Loucy (cell line): ENCODE data around the gene HSD17B14.

Experiments used
- H2AFZ ChIP-seq: fragments of 200-600 bp; sonication (generic); 2 replicates; pipeline ENCODE4 v1.6.0; 2016; ENCODE audit warnings: antibody characterized with exemption, mild to moderate bottlenecking, low read length, moderate library complexity
- H3F3A ChIP-seq: fragments of 200-600 bp; 2 replicates; pipeline ENCODE4 v1.6.0; 2016; ENCODE audit warnings: antibody characterized with exemption, low read depth, mild to moderate bottlenecking
- H3K27me3 ChIP-seq: fragments of 200-600 bp; sonication (generic); 2 replicates; pipeline ENCODE4 v1.6.1; 2014; ENCODE audit warnings: low read length, mild to moderate bottlenecking; ENCODE audit not compliant: insufficient read depth, poor library complexity, severe bottlenecking
- H3K36me3 ChIP-seq: fragments of 200-600 bp; sonication (generic); 2 replicates; pipeline ENCODE4 v1.6.1; 2016; ENCODE audit warnings: low read length; ENCODE audit not compliant: insufficient read depth
- H3K4me1 ChIP-seq: fragments of 200-600 bp; sonication (generic); 2 replicates; pipeline ENCODE4 v1.5.1; 2014; ENCODE audit warnings: low read length, mild to moderate bottlenecking; ENCODE audit not compliant: insufficient read depth, poor library complexity, severe bottlenecking
- H3K4me2 ChIP-seq: fragments of 200-600 bp; sonication (generic); 2 replicates; pipeline ENCODE4 v1.6.0; 2014; ENCODE audit warnings: antibody characterized with exemption, low read length, low read depth, mild to moderate bottlenecking; ENCODE audit not compliant: poor library complexity, severe bottlenecking
- H3K4me3 ChIP-seq: fragments of 200-600 bp; sonication (generic); 2 replicates; pipeline ENCODE4 v1.5.1; 2014; ENCODE audit warnings: low read length, mild to moderate bottlenecking, mixed read lengths; ENCODE audit not compliant: poor library complexity, severe bottlenecking
- H3K79me2 ChIP-seq: fragments of 200-600 bp; sonication (generic); 2 replicates; pipeline ENCODE4 v1.6.1; 2014; ENCODE audit warnings: low read length; ENCODE audit not compliant: insufficient read depth
- H3K9ac ChIP-seq: fragments of 200-600 bp; sonication (generic); 2 replicates; pipeline ENCODE4 v1.6.0; 2014; ENCODE audit warnings: mild to moderate bottlenecking, low read depth, low read length, moderate library complexity; ENCODE audit not compliant: poor library complexity, severe bottlenecking
- H3K9me2 ChIP-seq: fragments of 200-600 bp; sonication (generic); replicated peaks from 2 replicates; pipeline ENCODE4 v1.6.1; 2016; ENCODE audit warnings: low read depth, low read length, mixed read lengths
- H3K9me3 ChIP-seq: fragments of 200-600 bp; sonication (generic); 2 replicates; pipeline ENCODE4 v1.6.1; 2014; ENCODE audit warnings: mild to moderate bottlenecking, antibody characterized with exemption, low read length, low read depth; ENCODE audit not compliant: insufficient read depth
- H4K20me1 ChIP-seq: fragments of 200-600 bp; sonication (generic); 2 replicates; pipeline ENCODE4 v1.6.0; 2014; ENCODE audit warnings: antibody characterized with exemption, low read length, mild to moderate bottlenecking; ENCODE audit not compliant: insufficient read depth, poor library complexity, severe bottlenecking
- CTCF ChIP-seq: fragments of 200-600 bp; sonication (generic); conservative IDR thresholded peaks from 2 replicates; pipeline ENCODE4 v1.5.1; 2014; ENCODE audit warnings: mild to moderate bottlenecking, antibody characterized with exemption, low read length
- EZH2phosphoT487 ChIP-seq: fragments of 200-600 bp; IDR thresholded peaks from 2 replicates; pipeline ENCODE4 v1.6.1; 2018; ENCODE audit warnings: antibody characterized with exemption, mild to moderate bottlenecking, moderate library complexity, borderline replicate concordance

Gene HSD17B14

GRCh38 chr19:48815870-48816501, 20.3 kb downstream of the HSD17B14 start:
- peak overlapping the region; percentile 17 for H3K9ac ChIP-seq
- TF ChIP-seq CTCF (no peak), EZH2phosphoT487 (no peak)
- H2AFZ ChIP-seq: no peak overlapping the region
- H3F3A ChIP-seq: no peaks in the 10 kb centered on the region
- no peak overlapping the region for H3K4me3 ChIP-seq
- H3K9me2 ChIP-seq: no peaks in the 10 kb centered on the region
- H3K36me3 ChIP-seq: no peaks in the 10 kb centered on the region
- no peaks in the 10 kb centered on the region for H3K9me3 ChIP-seq
- no peaks in the 10 kb centered on the region for H3K27me3 ChIP-seq
- no peak overlapping the region for H3K4me2 ChIP-seq
- no peaks in the 10 kb centered on the region for H3K4me1 ChIP-seq
- H3K79me2 ChIP-seq: no peaks in the 10 kb centered on the region
- no peaks in the 10 kb centered on the region for H4K20me1 ChIP-seq

GRCh38 chr19:48814895-48815294, 21.4 kb downstream of the HSD17B14 start:
- Histone ChIP-seq H3K9me2 (no peaks in the 10 kb centered on the region), H3K4me2 (no peak overlapping the region), H3K79me2 (peaks cover 7% of the 10 kb centered on the region), H3F3A (no peaks in the 10 kb centered on the region), H2AFZ (no peak overlapping the region), H3K27me3 (no peaks in the 10 kb centered on the region), H3K4me1 (peaks cover 3% of the 10 kb centered on the region), H3K36me3 (no peaks in the 10 kb centered on the region), H4K20me1 (no peaks in the 10 kb centered on the region), H3K4me3 (no peak overlapping the region), H3K9ac (no peak overlapping the region), H3K9me3 (no peaks in the 10 kb centered on the region)
- TF ChIP-seq CTCF: no peak
- no peak for TF ChIP-seq EZH2phosphoT487

- no peak overlapping the region for H2AFZ ChIP-seq
- no peaks in the 10 kb centered on the region for H3K9me2 ChIP-seq
- no peaks in the 10 kb centered on the region for H3F3A ChIP-seq
- peaks cover 15% of the 10 kb centered on the region for H3K79me2 ChIP-seq
- no peaks in the 10 kb centered on the region for H3K27me3 ChIP-seq
- H3K36me3 ChIP-seq: no peaks in the 10 kb centered on the region
- H3K9me3 ChIP-seq: no peaks in the 10 kb centered on the region
- TF ChIP-seq EZH2phosphoT487: no peak
- TF ChIP-seq CTCF: peak; percentile 42
- H3K4me2 ChIP-seq: no peak overlapping the region
- peaks cover 9% of the 10 kb centered on the region for H3K4me1 ChIP-seq
- no peak overlapping the region for H3K4me3 ChIP-seq
- no peak overlapping the region for H3K9ac ChIP-seq
- no peaks in the 10 kb centered on the region for H4K20me1 ChIP-seq
Measured at GRCh38 chr19:48813123-48813913, 23.0 kb downstream of the HSD17B14 start.
